K562 (cell line): ENCODE measurements around the gene ABHD8. TPM values are rescaled to one million over a fixed set of nuclear protein-coding genes. Genes with fewer than 3 reads are reported as not detected.
A peak's percentile ranks its signal among the peaks of the same experiment; 100 is the strongest.

Source experiments
- ATAC-seq: fragments of 200-7000 bp; cut with Tn5 transposase; 3 replicates; pipeline ENCODE4 v1.9.1; 2020; ENCODE audit warnings: moderate library complexity
- BruUV-seq: library from RNA; stranded (reverse); fragments of 400-500 nt; replicated peaks from 2 replicates; lab custom pipeline; 2021; lab: Mats Ljungman, UMichigan
- CTCF ChIA-PET: fragments of 300-600 bp; formaldehyde crosslinking; extraction: SDS; loops from one replicate; lab custom pipeline; 2021; ENCODE audit warnings: low intra/inter-chr PET ratio; lab: Yijun Ruan, JAX
- POLR2A ChIA-PET: fragments of 300-600, 350-650 bp; sonication (Branson Sonifier 250); formaldehyde crosslinking; extraction: SDS; loops from one replicate; lab custom pipeline; 2021; ENCODE audit warnings: antibody characterized with exemption, inconsistent platforms; lab: Yijun Ruan, JAX
- DNase-seq, 4 experiments: peaks; one replicate each; pipeline versions ENCODE4 v3.0.0 to v3.0.0-alpha.2; 2011 to 2018; ENCODE audit warnings: low spot score in 3 of 4, mixed read lengths in 3 of 4; ENCODE audit errors: extremely low read depth in 1 of 4
- FAIRE-seq: peaks from 2 replicates; lab custom pipeline; 2011; peaks lifted over from hg19 to GRCh38; lab: Jason Lieb, UNC
- H2AFZ ChIP-seq: 2 replicates; pipeline ENCODE4 v1.6.0; 2011; ENCODE audit warnings: low read depth, low read length, control low read depth, inconsistent platforms
- H3K27ac ChIP-seq: fragments of 200-600 bp; 3 replicates; pipeline ENCODE4 v1.8.0; 2011; ENCODE audit warnings: low read depth, mild to moderate bottlenecking, control low read depth, inconsistent platforms, low read length, moderate library complexity, mixed read lengths; ENCODE audit errors: extremely low read depth
- H3K27me3 ChIP-seq, 2 experiments: fragments of 300-600 bp in 1 of 2; 2 replicates in 1 of 2; 3 replicates in 1 of 2; pipeline versions ENCODE4 v1.6.0 to v1.8.0; 2011; ENCODE audit warnings: inconsistent platforms in 2 of 2, low read length in 2 of 2, mild to moderate bottlenecking in 1 of 2, mixed read lengths in 1 of 2, moderate library complexity in 1 of 2; ENCODE audit not compliant: control insufficient read depth in 2 of 2, insufficient read depth in 2 of 2
- H3K36me3 ChIP-seq: fragments of 300-600 bp; 3 replicates; pipeline ENCODE4 v1.8.0; 2011; ENCODE audit warnings: mild to moderate bottlenecking, low read length, inconsistent platforms; ENCODE audit not compliant: control insufficient read depth, insufficient read depth
- H3K4me1 ChIP-seq, 2 experiments: fragments of 200-600 bp in 1 of 2; replicated peaks in 1 of 2; 2 replicates in 1 of 2; 3 replicates in 1 of 2; pipeline versions ENCODE4 v1.5.1 to v1.8.0; 2011; ENCODE audit warnings: inconsistent platforms in 2 of 2, low read length in 2 of 2, mild to moderate bottlenecking in 1 of 2, mixed read lengths in 1 of 2, moderate library complexity in 1 of 2; ENCODE audit not compliant: control insufficient read depth in 2 of 2, insufficient read depth in 2 of 2
- H3K4me2 ChIP-seq: 2 replicates; pipeline ENCODE4 v1.6.1; 2011; ENCODE audit warnings: low read length, control low read depth, inconsistent platforms, mixed read lengths; ENCODE audit not compliant: insufficient read depth
- H3K4me3 ChIP-seq: fragments of 200-600 bp; sonication (generic), shearing (Covaris generic); 2 replicates; pipeline ENCODE4 v1.5.1; 2016; ENCODE audit warnings: control low read depth, inconsistent platforms
- H3K79me2 ChIP-seq: fragments of 200-600 bp; 3 replicates; pipeline ENCODE4 v1.8.0; 2011; ENCODE audit warnings: low read length, inconsistent platforms; ENCODE audit not compliant: control insufficient read depth, insufficient read depth
- H3K9ac ChIP-seq, 2 experiments: 2 replicates each; pipeline versions ENCODE4 v1.6.0 to v1.6.1; 2011; ENCODE audit warnings: low read depth in 2 of 2, low read length in 2 of 2, control low read depth in 1 of 2, inconsistent platforms in 1 of 2, mild to moderate bottlenecking in 1 of 2, mixed read lengths in 1 of 2; ENCODE audit not compliant: insufficient read depth in 1 of 2
- H3K9me1 ChIP-seq: one replicate; pipeline ENCODE4 v1.6.0; 2011; ENCODE audit warnings: inconsistent platforms, mild to moderate bottlenecking, low read length, moderate library complexity; ENCODE audit not compliant: control insufficient read depth, insufficient read depth
- H3K9me3 ChIP-seq: replicated peaks from 2 replicates; pipeline ENCODE4 v1.5.1; 2011; ENCODE audit warnings: low read depth, low read length, inconsistent platforms; ENCODE audit not compliant: control insufficient read depth, insufficient read depth
- H4K20me1 ChIP-seq: replicated peaks from 2 replicates; pipeline ENCODE4 v1.6.1; 2011; ENCODE audit warnings: low read length, inconsistent platforms, mixed read lengths; ENCODE audit not compliant: control insufficient read depth, insufficient read depth
- ADNP ChIP-seq: fragments of 200-800 bp; sonication (Bioruptor generic); IDR thresholded peaks from 2 replicates; pipeline ENCODE4 v1.6.1; 2016; ENCODE audit warnings: missing genetic modification characterization, missing compliant biosample characterization
- ATF1 ChIP-seq, 2 experiments: fragments of 450-650 bp in 1 of 2; IDR thresholded peaks; 2 replicates each; pipeline ENCODE4 v1.6.1; 2016; ENCODE audit warnings: missing compliant biosample characterization in 1 of 2, missing genetic modification characterization in 1 of 2
- BACH1 ChIP-seq: fragments of 200-800 bp; sonication (Bioruptor generic); IDR thresholded peaks from 2 replicates; pipeline ENCODE4 v1.6.1; 2016; ENCODE audit warnings: missing genetic modification characterization, missing compliant biosample characterization
- CCAR2 ChIP-seq: fragments of 200-400 bp; formaldehyde crosslinking; IDR thresholded peaks from 2 replicates; pipeline ENCODE4 v1.6.1; 2017; ENCODE audit warnings: mild to moderate bottlenecking, low read depth, low read length
- GABPA ChIP-seq: fragments of 200-800 bp; sonication (Bioruptor generic); conservative IDR thresholded peaks from 2 replicates; pipeline ENCODE4 v1.6.1; 2016; ENCODE audit warnings: low read depth, missing genetic modification characterization, missing compliant biosample characterization
- NFATC3 ChIP-seq: fragments of 450-650 bp; IDR thresholded peaks from 2 replicates; pipeline ENCODE4 v1.6.1; 2017; ENCODE audit warnings: mild to moderate bottlenecking
- NR2C1 ChIP-seq, 2 experiments: fragments of 450-650 bp; IDR thresholded peaks; 2 replicates each; pipeline ENCODE4 v1.6.1; 2017; ENCODE audit warnings: mild to moderate bottlenecking in 2 of 2, antibody characterized with exemption in 1 of 2, inconsistent platforms in 1 of 2, missing compliant biosample characterization in 1 of 2, missing genetic modification characterization in 1 of 2
- RB1 ChIP-seq: fragments of 450-650 bp; IDR thresholded peaks from 2 replicates; pipeline ENCODE4 v1.6.1; 2017; ENCODE audit warnings: low read depth, mild to moderate bottlenecking
- ZNF143 ChIP-seq: sonication (generic); formaldehyde crosslinking; IDR thresholded peaks from 2 replicates; pipeline ENCODE4 v1.9.0; 2022; ENCODE audit warnings: mild to moderate bottlenecking, missing genetic modification reagents
- ZNF584 ChIP-seq: fragments of 200-800 bp; sonication (Bioruptor generic); IDR thresholded peaks from 2 replicates; pipeline ENCODE4 v1.6.1; 2016; ENCODE audit warnings: low read depth, mild to moderate bottlenecking, missing genetic modification characterization, missing compliant biosample characterization
- ZSCAN32 ChIP-seq: fragments of 450-650 bp; formaldehyde crosslinking; IDR thresholded peaks from 2 replicates; pipeline ENCODE4 v1.4.0; 2020; ENCODE audit warnings: mild to moderate bottlenecking, moderate library complexity
- WGBS: fragments of 100-300 bp; shearing (Covaris generic); methylation state at CpG from one replicate; pipeline ENCODE4 v1.1.6; 2016; ENCODE audit warnings: low coverage, mixed read lengths; ENCODE audit not compliant: insufficient coverage; ENCODE audit errors: missing lambda C conversion rate; 5-methylcytosine and 5-hydroxymethylcytosine counted together
- in situ Hi-C: fragments of 300-500 bp; cut with MboI; formaldehyde crosslinking; loops from 4 replicates; pipeline ENCODE4 v1.15.0; 2018; ENCODE audit warnings: inconsistent platforms, mixed read lengths
- intact Hi-C: fragments of 100-400 bp; cut with micrococcal nuclease; formaldehyde crosslinking; loops from 2 replicates; pipeline ENCODE4 v1.14.2; 2022
- polyA plus RNA-seq, 8 experiments: library from polyadenylated mRNA; depleted of rRNA in 4 of 8; stranded (reverse) in 5 of 8; unstranded in 3 of 8; fragments of >200 nt; fragmentation: Nextera tagmentation in 2 of 8; fragmentation: Illumina TruSeq in 1 of 8; extraction: Ambion mirVana in 2 of 8; extraction: Trizol in 1 of 8; gene quantifications; 2 replicates each; pipeline versions ENCODE4 v1.2.1 to v1.2.3, GENCODE V29; 2011 to 2014; ENCODE audit warnings: inconsistent platforms in 1 of 8, missing spikeins in 1 of 8
- total RNA-seq, 7 experiments: library from RNA; depleted of rRNA in 6 of 7; stranded (reverse); fragments of >200 nt in 6 of 7; fragmentation: Illumina TruSeq in 2 of 7; extraction: Trizol in 2 of 7; gene quantifications; 2 replicates each; pipeline versions ENCODE4 v1.2.1 to v1.2.3, GENCODE V29; 2011 to 2021; ENCODE audit warnings: low replicate concordance in 1 of 7
- TF ChIP-seq, protein P1 (sequence below): fragments of 250-450 bp; sonication (Bioruptor Pico); IDR thresholded peaks from 2 replicates; pipeline ENCODE4 v1.4.0; 2020
- TF ChIP-seq, protein P2 (sequence below): fragments of 450-650 bp; conservative IDR thresholded peaks from 2 replicates; pipeline ENCODE4 v1.6.1; 2016; ENCODE audit warnings: missing genetic modification characterization, low read depth, mild to moderate bottlenecking, control low read depth, missing compliant biosample characterization
- TF ChIP-seq, protein P3 (sequence below): sonication (generic); formaldehyde crosslinking; IDR thresholded peaks from 2 replicates; pipeline ENCODE4 v1.9.0; 2022; ENCODE audit warnings: mild to moderate bottlenecking, missing genetic modification reagents
- TF ChIP-seq, protein P4 (sequence below): fragments of 450-650 bp; formaldehyde crosslinking; IDR thresholded peaks from 2 replicates; pipeline ENCODE4 v1.4.0; 2020; ENCODE audit warnings: mild to moderate bottlenecking, moderate library complexity

ABHD8 gene
- total and polyA plus RNA-seq, 9 of the 15 experiments (the other 6 are each of a cell fraction or from before 2014, with no cell fraction given) = 0.04 to 6.6 (median 2.0) TPM; not detected in 1

DNA sequence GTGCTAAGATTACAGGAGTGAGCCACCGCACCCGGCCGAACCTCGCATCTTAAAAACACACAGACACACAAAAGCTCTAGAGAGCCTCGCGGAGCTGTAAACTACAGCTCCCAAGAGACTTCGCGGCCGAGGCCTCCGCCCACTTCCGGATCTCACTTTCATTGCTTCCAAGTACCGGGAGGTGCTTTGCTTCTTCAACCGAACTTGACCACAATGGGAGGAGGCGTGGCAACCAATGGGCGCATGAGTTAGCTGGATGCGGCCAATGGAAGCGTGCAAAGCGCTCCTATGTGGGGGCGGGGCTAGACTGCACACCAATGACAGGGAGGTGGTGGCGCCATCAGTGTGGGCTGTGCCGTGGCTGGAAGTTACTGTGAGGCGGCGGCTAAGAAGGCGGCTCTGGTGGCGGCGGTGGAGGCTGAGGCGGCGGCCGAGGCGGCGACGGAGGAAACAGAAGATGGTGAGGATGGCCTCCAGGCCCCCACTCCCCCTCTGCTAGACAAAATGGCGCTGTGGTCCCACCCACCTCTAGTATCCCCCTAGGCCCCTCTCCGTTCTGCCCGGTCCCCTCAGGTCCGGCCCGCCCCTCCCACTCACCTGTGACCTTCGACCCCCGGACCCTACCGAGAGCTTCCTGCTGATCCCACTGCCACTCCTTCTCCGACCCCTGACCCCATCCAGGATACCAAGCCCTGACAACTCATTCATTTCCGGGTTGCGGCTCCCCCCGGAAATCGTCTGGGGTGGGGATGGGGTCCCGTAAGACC, 6.2 kb upstream of the ABHD8 start, which contains the start of gene DDA1:
Gene DDA1 (plus strand): TSS at position 366 of the 767 bp plus-strand sequence. CDS start 92 bp downstream, at position 458.
- FAIRE-seq (peak; percentile 100), ATAC-seq (peak; percentile 89), DNase-seq (peak; percentile 92 to 100 (median 95))
- TSS peak; percentile 38 for BruUV-seq
- peak within 1 kb of the TSS; percentile 86 to 95 for H3K9ac ChIP-seq
- H3K27me3 ChIP-seq = no peaks in the 10 kb centered on the region
- H2AFZ ChIP-seq = peak within 1 kb of the TSS; percentile 85
- in situ Hi-C loops (no loop called here), intact Hi-C loops (loop anchor here (1.0 to 2.0 kb wide), 2 partner anchors 25 to 49 kb away; partner anchors contain the start of gene ANO8)
- H3K79me2 ChIP-seq = peaks cover 64% of the 10 kb centered on the region
- H3K27ac ChIP-seq = peak within 1 kb of the TSS; percentile 76
- POLR2A ChIA-PET = interaction anchor here (0.5 to 7.7 kb wide), 13 partner anchors 13 to 94 kb away, joined by 3 to 78 read pairs (median 5); partner anchors contain the start of genes ANKLE1, ANO8, OCEL1 and USE1
- WGBS = under 1% methylated on average over 45 of the region's 46 CpGs
- no peaks in the 10 kb centered on the region for H3K9me3 ChIP-seq
- peak within 1 kb of the TSS; percentile 94 for H3K4me3 ChIP-seq
- peaks cover 36% of the 10 kb centered on the region for H3K36me3 ChIP-seq
- 0 out of 2 replicates have a peak, but pooled peaks cover 5% of the 10 kb centered on the region for H4K20me1 ChIP-seq
- peaks cover 20 to 64% of the 10 kb centered on the region in 2 experiments; a peak in 4 of 5 replicates for H3K4me1 ChIP-seq
- H3K9me1 ChIP-seq = no peaks in the 10 kb centered on the region
- H3K4me2 ChIP-seq = peak within 1 kb of the TSS; percentile 90
- CTCF ChIA-PET = no interaction called here
- TF ChIP-seq ZNF584 (CRISPR knock-in tag) (peak; percentile 9; the same call in 1 of the 2 replicates), GABPA (tag) (peak; percentile 93), CCAR2 (no peak), ZSCAN32 (CRISPR knock-in tag) (no peak), NR2C1 (IDR thresholded peaks at IDR 0.05) (peak; percentile 99), NR2C1 (tag; IDR thresholded peaks at IDR 0.05) (peak; percentile 99), ADNP (tag) (peak; percentile 95; the same call in 1 of the 2 replicates), BACH1 (tag) (no peak), ATF1 (CRISPR knock-in tag; IDR thresholded peaks at IDR 0.05) (no peak), ATF1 (tag; IDR thresholded peaks at IDR 0.05) (peak; percentile 79), RB1 (peak; percentile 22; the same call in 1 of the 2 replicates), ZNF143 (CRISPR knock-in tag) (peak; percentile 93), NFATC3 (no peak)
- TF ChIP-seq, protein P1, sequence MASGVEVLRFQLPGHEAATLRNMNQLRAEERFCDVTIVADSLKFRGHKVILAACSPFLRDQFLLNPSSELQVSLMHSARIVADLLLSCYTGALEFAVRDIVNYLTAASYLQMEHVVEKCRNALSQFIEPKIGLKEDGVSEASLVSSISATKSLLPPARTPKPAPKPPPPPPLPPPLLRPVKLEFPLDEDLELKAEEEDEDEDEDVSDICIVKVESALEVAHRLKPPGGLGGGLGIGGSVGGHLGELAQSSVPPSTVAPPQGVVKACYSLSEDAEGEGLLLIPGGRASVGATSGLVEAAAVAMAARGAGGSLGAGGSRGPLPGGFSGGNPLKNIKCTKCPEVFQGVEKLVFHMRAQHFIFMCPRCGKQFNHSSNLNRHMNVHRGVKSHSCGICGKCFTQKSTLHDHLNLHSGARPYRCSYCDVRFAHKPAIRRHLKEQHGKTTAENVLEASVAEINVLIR = no peak; the same call in 1 of the 2 replicates
- TF ChIP-seq, protein P2, sequence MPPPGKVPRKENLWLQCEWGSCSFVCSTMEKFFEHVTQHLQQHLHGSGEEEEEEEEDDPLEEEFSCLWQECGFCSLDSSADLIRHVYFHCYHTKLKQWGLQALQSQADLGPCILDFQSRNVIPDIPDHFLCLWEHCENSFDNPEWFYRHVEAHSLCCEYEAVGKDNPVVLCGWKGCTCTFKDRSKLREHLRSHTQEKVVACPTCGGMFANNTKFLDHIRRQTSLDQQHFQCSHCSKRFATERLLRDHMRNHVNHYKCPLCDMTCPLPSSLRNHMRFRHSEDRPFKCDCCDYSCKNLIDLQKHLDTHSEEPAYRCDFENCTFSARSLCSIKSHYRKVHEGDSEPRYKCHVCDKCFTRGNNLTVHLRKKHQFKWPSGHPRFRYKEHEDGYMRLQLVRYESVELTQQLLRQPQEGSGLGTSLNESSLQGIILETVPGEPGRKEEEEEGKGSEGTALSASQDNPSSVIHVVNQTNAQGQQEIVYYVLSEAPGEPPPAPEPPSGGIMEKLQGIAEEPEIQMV (tag) = peak; percentile 99
- TF ChIP-seq, protein P3, sequence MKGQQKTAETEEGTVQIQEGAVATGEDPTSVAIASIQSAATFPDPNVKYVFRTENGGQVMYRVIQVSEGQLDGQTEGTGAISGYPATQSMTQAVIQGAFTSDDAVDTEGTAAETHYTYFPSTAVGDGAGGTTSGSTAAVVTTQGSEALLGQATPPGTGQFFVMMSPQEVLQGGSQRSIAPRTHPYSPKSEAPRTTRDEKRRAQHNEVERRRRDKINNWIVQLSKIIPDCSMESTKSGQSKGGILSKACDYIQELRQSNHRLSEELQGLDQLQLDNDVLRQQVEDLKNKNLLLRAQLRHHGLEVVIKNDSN (CRISPR knock-in tag) = 0 out of 2 replicates have a peak, but pooled peaks have one; percentile 5
- TF ChIP-seq, protein P4, sequence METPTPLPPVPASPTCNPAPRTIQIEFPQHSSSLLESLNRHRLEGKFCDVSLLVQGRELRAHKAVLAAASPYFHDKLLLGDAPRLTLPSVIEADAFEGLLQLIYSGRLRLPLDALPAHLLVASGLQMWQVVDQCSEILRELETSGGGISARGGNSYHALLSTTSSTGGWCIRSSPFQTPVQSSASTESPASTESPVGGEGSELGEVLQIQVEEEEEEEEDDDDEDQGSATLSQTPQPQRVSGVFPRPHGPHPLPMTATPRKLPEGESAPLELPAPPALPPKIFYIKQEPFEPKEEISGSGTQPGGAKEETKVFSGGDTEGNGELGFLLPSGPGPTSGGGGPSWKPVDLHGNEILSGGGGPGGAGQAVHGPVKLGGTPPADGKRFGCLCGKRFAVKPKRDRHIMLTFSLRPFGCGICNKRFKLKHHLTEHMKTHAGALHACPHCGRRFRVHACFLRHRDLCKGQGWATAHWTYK (CRISPR knock-in tag) = no peak
